Endothelial cell of umbilical vein (primary cell): Measurements from ENCODE around the gene RTKN. TPM values are rescaled to one million over a fixed set of nuclear protein-coding genes. Genes with fewer than 3 reads are reported as not detected.
"Not testable (repeated sequence)": the region's sequence is repeated elsewhere in the genome, so short reads cannot be mapped to it uniquely, and the experiment has no call there.

Source experiments
- BruUV-seq: library from RNA; stranded (reverse); fragments of 400-500 nt; replicated peaks from 2 replicates; lab custom pipeline; 2021; lab: Mats Ljungman, UMichigan
- CTCF ChIA-PET: fragments of 300-600, 350-600 bp; sonication (Branson Sonifier 250); formaldehyde crosslinking; loops from one replicate; lab custom pipeline; 2021; ENCODE audit warnings: antibody characterized with exemption, inconsistent platforms; lab: Charles Lee
- POLR2A ChIA-PET: fragments of 300-600, 350-600 bp; sonication (Branson Sonifier 250); formaldehyde crosslinking; loops from one replicate; lab custom pipeline; 2021; ENCODE audit warnings: antibody characterized with exemption, inconsistent platforms; lab: Charles Lee
- DNase-seq: peaks from one replicate; pipeline ENCODE4 v3.0.0-alpha.2; 2011; ENCODE audit warnings: low read depth, low spot score
- FAIRE-seq: peaks from 2 replicates; lab custom pipeline; 2011; peaks lifted over from hg19 to GRCh38; lab: Jason Lieb, UNC
- H2AFZ ChIP-seq: 2 replicates; pipeline ENCODE4 v1.6.0; 2012; ENCODE audit warnings: low read depth, low read length, control low read depth, inconsistent platforms
- H3K27ac ChIP-seq: 2 replicates; pipeline ENCODE4 v1.5.1; 2011; ENCODE audit warnings: low read depth, mild to moderate bottlenecking, control low read depth, low read length, moderate library complexity; ENCODE audit not compliant: insufficient read depth
- H3K27me3 ChIP-seq, 2 experiments: 2 replicates each; pipeline versions ENCODE4 v1.6.0 to v1.6.1; 2011; ENCODE audit warnings: low read length in 2 of 2, mixed read lengths in 1 of 2; ENCODE audit not compliant: control insufficient read depth in 2 of 2, insufficient read depth in 2 of 2
- H3K36me3 ChIP-seq, 2 experiments: 2 replicates in 1 of 2; 3 replicates in 1 of 2; pipeline ENCODE4 v1.5.1; 2011; ENCODE audit warnings: low read length in 2 of 2, mild to moderate bottlenecking in 1 of 2, moderate library complexity in 1 of 2; ENCODE audit not compliant: control insufficient read depth in 2 of 2, insufficient read depth in 2 of 2; ENCODE audit errors: extremely low read depth in 1 of 2
- H3K4me1 ChIP-seq: 3 replicates; pipeline ENCODE4 v1.5.1; 2011; ENCODE audit warnings: mild to moderate bottlenecking, low read length; ENCODE audit not compliant: control insufficient read depth, insufficient read depth; ENCODE audit errors: extremely low read depth
- H3K4me2 ChIP-seq: 2 replicates; pipeline ENCODE4 v1.6.1; 2011; ENCODE audit warnings: low read length, control low read depth, mixed read lengths; ENCODE audit not compliant: insufficient read depth
- H3K4me3 ChIP-seq, 3 experiments: fragments of 200-600 bp in 1 of 3; sonication (generic), shearing (Covaris generic) in 1 of 3; replicated peaks in 1 of 3; 2 replicates each; pipeline ENCODE4 v1.5.1; 2011 to 2016; ENCODE audit warnings: control low read depth in 3 of 3, low read length in 3 of 3, mild to moderate bottlenecking in 2 of 3, inconsistent platforms in 1 of 3, low read depth in 1 of 3, moderate library complexity in 1 of 3; ENCODE audit not compliant: insufficient read depth in 1 of 3
- H3K79me2 ChIP-seq: 2 replicates; pipeline ENCODE4 v1.6.0; 2012; ENCODE audit warnings: low read length, inconsistent platforms; ENCODE audit not compliant: control insufficient read depth, insufficient read depth
- H3K9ac ChIP-seq: replicated peaks from 2 replicates; pipeline ENCODE3; 2011; ENCODE audit warnings: low read length, control low read depth; ENCODE audit not compliant: insufficient read depth; ENCODE audit errors: extremely low read depth
- H3K9me1 ChIP-seq: replicated peaks from 3 replicates; pipeline ENCODE4 v1.6.0; 2011; ENCODE audit warnings: mild to moderate bottlenecking, low read length; ENCODE audit not compliant: control insufficient read depth, insufficient read depth; ENCODE audit errors: extremely low read depth
- H3K9me3 ChIP-seq: replicated peaks from 2 replicates; pipeline ENCODE4 v1.5.1; 2012; ENCODE audit warnings: low read length, inconsistent platforms; ENCODE audit not compliant: control insufficient read depth, insufficient read depth
- H4K20me1 ChIP-seq: replicated peaks from 2 replicates; pipeline ENCODE3; 2011; ENCODE audit warnings: mild to moderate bottlenecking, low read length; ENCODE audit not compliant: control insufficient read depth, insufficient read depth; ENCODE audit errors: extremely low read depth
- EZH2 ChIP-seq: IDR thresholded peaks from 2 replicates; pipeline ENCODE4 v1.6.1; 2012; ENCODE audit warnings: borderline replicate concordance, low read depth, mild to moderate bottlenecking, moderate library complexity, low read length, inconsistent platforms; ENCODE audit not compliant: severe bottlenecking
- FOS ChIP-seq: IDR thresholded peaks from 2 replicates; pipeline ENCODE4 v1.6.1; 2011; ENCODE audit warnings: mild to moderate bottlenecking, low read length, moderate library complexity, borderline replicate concordance; ENCODE audit not compliant: insufficient read depth
- GATA2 ChIP-seq: IDR thresholded peaks from 2 replicates; pipeline ENCODE4 v1.7.0; 2011; ENCODE audit warnings: low read depth, mild to moderate bottlenecking, moderate library complexity, mixed read lengths, low read length; ENCODE audit not compliant: insufficient read length, insufficient read depth
- JUN ChIP-seq: IDR thresholded peaks from 2 replicates; pipeline ENCODE4 v1.6.1; 2011; ENCODE audit warnings: borderline replicate concordance, low read depth; ENCODE audit not compliant: insufficient read length, insufficient read depth
- MYC ChIP-seq: IDR thresholded peaks from one replicate; pipeline ENCODE4 v1.6.1; 2011; ENCODE audit warnings: mild to moderate bottlenecking, low read depth, low read length
- POLR2A ChIP-seq: IDR thresholded peaks from 2 replicates; pipeline ENCODE4 v1.6.1; 2012; ENCODE audit warnings: low read depth, mild to moderate bottlenecking, control low read depth, low read length
- POLR2AphosphoS5 ChIP-seq: IDR thresholded peaks from 2 replicates; pipeline ENCODE4 v1.6.1; 2012; ENCODE audit warnings: low read depth, mild to moderate bottlenecking, control low read depth, low read length, moderate library complexity; ENCODE audit not compliant: insufficient read depth
- dilution Hi-C: fragments of 300-500 bp; cut with MboI; formaldehyde crosslinking; loops from one replicate; pipeline ENCODE4 v1.15.0; 2019; ENCODE audit warnings: low sequenced_read_pairs; ENCODE audit not compliant: extremely low pct_ligation_motif_present
- intact Hi-C: fragments of 100-400 bp; cut with micrococcal nuclease; formaldehyde crosslinking; loops from one replicate; pipeline ENCODE4 v1.10.0; 2022
- polyA plus RNA-seq, 4 experiments: library from polyadenylated mRNA; depleted of rRNA in 3 of 4; stranded (reverse) in 3 of 4; unstranded in 1 of 4; fragments of >200 nt; gene quantifications; 2 replicates each; pipeline versions ENCODE4 v1.2.1 to v1.2.3, GENCODE V29; 2011 to 2012; ENCODE audit warnings: missing spikeins in 1 of 4
- total RNA-seq: library from RNA; stranded (reverse); gene quantifications from 2 replicates; pipeline ENCODE4 v1.2.3, GENCODE V29; 2021
- TF ChIP-seq, protein P1 (sequence below): IDR thresholded peaks from 2 replicates; pipeline ENCODE4 v1.6.1; 2011; ENCODE audit not compliant: insufficient read depth, insufficient read length
- TF ChIP-seq, protein P2 (sequence below), 2 donors: IDR thresholded peaks; 1 replicate in 1 of 2; 2 replicates in 1 of 2; pipeline ENCODE4 v1.5.1; 2011; ENCODE audit warnings: low read length in 2 of 2, mild to moderate bottlenecking in 2 of 2, moderate library complexity in 2 of 2, control low read depth in 1 of 2, inconsistent platforms in 1 of 2, low read depth in 1 of 2; ENCODE audit not compliant: insufficient read depth in 1 of 2; ENCODE audit errors: extremely low read depth in 1 of 2

The RTKN gene
- total and polyA plus RNA-seq, 2 donors (not counting 3 experiments of a cell fraction or from before 2014, with no cell fraction given): 20.0 to 20.7 TPM

DNA sequence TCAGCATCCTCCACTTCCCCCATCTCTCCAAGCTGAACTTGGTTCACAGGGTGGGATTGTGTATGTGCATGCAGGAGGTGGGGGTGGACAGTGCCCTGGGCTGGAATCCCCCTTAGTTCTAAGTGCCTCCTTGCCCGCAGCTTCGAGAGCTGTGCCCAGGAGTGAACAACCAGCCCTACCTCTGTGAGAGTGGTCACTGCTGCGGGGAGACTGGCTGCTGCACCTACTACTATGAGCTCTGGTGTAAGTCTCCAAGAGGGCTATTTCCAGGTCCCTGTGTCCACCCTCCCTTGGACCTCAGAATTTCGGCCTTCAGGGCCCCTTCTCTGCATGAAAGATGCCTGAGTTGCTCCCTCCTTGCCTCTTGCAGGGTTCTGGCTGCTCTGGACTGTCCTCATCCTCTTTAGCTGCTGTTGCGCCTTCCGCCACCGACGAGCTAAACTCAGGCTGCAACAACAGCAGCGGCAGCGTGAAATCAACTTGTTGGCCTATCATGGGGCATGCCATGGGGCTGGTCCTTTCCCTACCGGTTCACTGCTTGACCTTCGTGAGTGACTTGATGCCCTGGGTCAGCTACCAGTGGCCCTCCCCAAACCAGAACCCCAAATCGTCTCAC lies 17.9 kb upstream of the RTKN start:
- ChIA-PET POLR2A (interaction anchor here (1.1 kb wide), 1 partner anchor 8 kb away, joined by 3 read pairs; no protein-coding TSS in a partner anchor), CTCF (interaction anchor here (1.0 to 2.3 kb wide), 3 partner anchors 9 to 125 kb away, joined by 3 to 7 read pairs (median 4); no protein-coding TSS in a partner anchor)
- H3K4me3 ChIP-seq, H3K9me1 ChIP-seq, H2AFZ ChIP-seq, H3K27me3 ChIP-seq, H3K9me3 ChIP-seq, DNase-seq, H4K20me1 ChIP-seq, H3K9ac ChIP-seq, BruUV-seq, dilution Hi-C loops, FAIRE-seq, H3K27ac ChIP-seq, intact Hi-C loops: not testable (repeated sequence)
- Histone ChIP-seq H3K79me2 (peaks cover 14% of the 10 kb centered on the region), H3K4me1 (peaks cover 26% of the 10 kb centered on the region), H3K4me2 (peak overlapping the region; percentile 37), H3K36me3 (peaks cover 0 to 12% of the 10 kb centered on the region in 2 experiments)

DNA sequence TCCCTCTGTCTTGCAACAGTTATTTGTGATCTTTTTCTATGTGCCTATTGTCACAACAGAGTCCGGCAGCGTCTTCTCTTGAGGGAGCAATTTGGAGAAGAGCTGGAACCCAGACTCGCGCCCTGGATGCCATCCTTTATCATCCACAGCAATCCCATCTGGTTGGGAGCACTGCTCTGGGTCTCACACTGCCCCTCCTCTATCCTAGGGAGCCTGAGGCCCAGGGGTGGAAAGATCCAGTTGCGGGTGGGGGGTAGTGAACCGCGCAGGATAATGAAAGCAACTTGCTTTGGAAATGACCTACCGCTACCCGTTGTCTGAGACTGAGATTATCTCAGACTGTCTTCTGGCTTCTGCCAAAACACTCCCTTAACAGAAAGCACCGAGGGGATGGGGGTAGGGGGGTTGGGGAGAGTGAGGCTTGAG lies 17.2 kb upstream of the RTKN start:
- ChIA-PET POLR2A (interaction anchor here (0.9 to 1.3 kb wide), 3 partner anchors 9 to 71 kb away, joined by 3 read pairs; partner anchors contain the start of gene HTRA2), CTCF (interaction anchor here (0.7 to 2.3 kb wide), 8 partner anchors 9 to 124 kb away, joined by 3 to 7 read pairs (median 3); partner anchors contain the start of genes CCDC142, LBX2 and TTC31)
- H2AFZ ChIP-seq: no peak overlapping the region
- peak overlapping the region; percentile 74 for H3K9ac ChIP-seq
- H3K27me3 ChIP-seq: no peaks in the 10 kb centered on the region
- H4K20me1 ChIP-seq: no peaks in the 10 kb centered on the region
- BruUV-seq: no TSS peak
- H3K9me1 ChIP-seq: no peaks in the 10 kb centered on the region
- dilution Hi-C loops (no loop called here), intact Hi-C loops (loop anchor here (1.0 kb wide), 2 partner anchors 23 to 70 kb away; partner anchors contain the start of genes AUP1, CCDC142 and HTRA2)
- H3K9me3 ChIP-seq: no peaks in the 10 kb centered on the region
- DNase-seq (no peak), FAIRE-seq (no peak)
- H3K4me1 ChIP-seq: peaks cover 22% of the 10 kb centered on the region
- H3K4me3 ChIP-seq: peak overlapping the region; percentile 80 to 87 (median 82)
- peaks cover 0 to 12% of the 10 kb centered on the region in 2 experiments for H3K36me3 ChIP-seq
- TF ChIP-seq JUN (no peak), POLR2A (no peak), EZH2 (no peak), POLR2AphosphoS5 (no peak), MYC (no peak), GATA2 (no peak), FOS (no peak)
- TF ChIP-seq, protein P1, sequence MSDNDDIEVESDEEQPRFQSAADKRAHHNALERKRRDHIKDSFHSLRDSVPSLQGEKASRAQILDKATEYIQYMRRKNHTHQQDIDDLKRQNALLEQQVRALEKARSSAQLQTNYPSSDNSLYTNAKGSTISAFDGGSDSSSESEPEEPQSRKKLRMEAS: no peak
- TF ChIP-seq, protein P2, sequence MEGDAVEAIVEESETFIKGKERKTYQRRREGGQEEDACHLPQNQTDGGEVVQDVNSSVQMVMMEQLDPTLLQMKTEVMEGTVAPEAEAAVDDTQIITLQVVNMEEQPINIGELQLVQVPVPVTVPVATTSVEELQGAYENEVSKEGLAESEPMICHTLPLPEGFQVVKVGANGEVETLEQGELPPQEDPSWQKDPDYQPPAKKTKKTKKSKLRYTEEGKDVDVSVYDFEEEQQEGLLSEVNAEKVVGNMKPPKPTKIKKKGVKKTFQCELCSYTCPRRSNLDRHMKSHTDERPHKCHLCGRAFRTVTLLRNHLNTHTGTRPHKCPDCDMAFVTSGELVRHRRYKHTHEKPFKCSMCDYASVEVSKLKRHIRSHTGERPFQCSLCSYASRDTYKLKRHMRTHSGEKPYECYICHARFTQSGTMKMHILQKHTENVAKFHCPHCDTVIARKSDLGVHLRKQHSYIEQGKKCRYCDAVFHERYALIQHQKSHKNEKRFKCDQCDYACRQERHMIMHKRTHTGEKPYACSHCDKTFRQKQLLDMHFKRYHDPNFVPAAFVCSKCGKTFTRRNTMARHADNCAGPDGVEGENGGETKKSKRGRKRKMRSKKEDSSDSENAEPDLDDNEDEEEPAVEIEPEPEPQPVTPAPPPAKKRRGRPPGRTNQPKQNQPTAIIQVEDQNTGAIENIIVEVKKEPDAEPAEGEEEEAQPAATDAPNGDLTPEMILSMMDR (IDR thresholded peaks at IDR 0.05; ENCODE audit: extremely low read depth in 1 of 2, insufficient read depth in 1 of 2, low read depth in 1 of 2, low read length in 2 of 2): no peak
- peak overlapping the region; percentile 84 for H3K4me2 ChIP-seq
- H3K79me2 ChIP-seq: peaks cover 7% of the 10 kb centered on the region
- H3K27ac ChIP-seq: peak overlapping the region; percentile 8
